NCI-H187 (cell line): Measurements from ENCODE around the gene CNOT2.

Source experiments
- DNase-seq, 2 experiments: peaks; one replicate each; lab custom pipeline; 2025; lab: John Stamatoyannopoulos, UW

The CNOT2 gene

GRCh38 chr12:70306676-70307075 is 63.4 kb downstream of the CNOT2 start:
- no peak for DNase-seq

- DNase-seq = no peak
These were observed 64.6 kb downstream of the CNOT2 start for GRCh38 chr12:70307868-70308267.

DNA sequence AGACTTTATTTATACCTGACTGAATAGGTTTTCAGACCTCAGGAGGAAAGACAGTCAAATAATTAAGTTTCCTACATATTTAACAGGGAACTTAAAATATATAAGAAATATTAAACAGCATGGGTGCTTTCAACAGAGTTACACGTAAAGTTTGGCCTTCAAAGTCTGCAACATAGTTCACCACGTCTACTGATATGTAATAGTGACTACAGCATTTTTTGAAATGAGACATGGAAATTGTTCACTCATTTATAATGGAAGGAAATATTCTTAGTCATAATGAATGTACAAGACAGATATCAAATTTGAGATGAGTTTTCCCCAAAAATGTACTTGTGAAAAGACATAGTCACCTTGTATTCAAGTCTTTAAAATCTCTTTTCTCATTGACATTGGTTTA is 66.1 kb downstream of the CNOT2 start:
- no peak for DNase-seq

GRCh38 chr12:70314145-70314544 is 70.9 kb downstream of the CNOT2 start:
- DNase-seq = no peak

- DNase-seq = no peak
These were observed 74.5 kb downstream of the CNOT2 start for GRCh38 chr12:70317781-70318180.

DNA sequence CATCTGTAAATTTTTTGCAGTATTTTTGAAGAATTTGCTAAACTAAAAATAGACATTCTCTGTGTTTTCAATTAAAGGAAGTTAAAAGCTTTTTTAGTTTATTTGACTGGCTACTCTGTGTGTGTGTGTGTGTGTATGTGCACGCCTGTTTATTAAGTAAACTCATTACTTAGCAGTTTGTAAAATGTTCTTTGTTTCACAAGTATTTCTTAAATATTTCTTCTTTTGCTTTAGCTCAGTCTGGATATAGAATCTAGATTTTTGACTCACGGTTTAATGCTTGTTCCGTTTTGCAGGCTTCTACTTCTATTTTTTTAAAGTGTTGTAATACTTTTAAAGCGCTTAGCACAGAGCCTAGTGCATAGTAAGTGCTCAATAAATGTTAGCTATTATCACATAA is 76.4 kb downstream of the CNOT2 start:
- no peak for DNase-seq

DNA sequence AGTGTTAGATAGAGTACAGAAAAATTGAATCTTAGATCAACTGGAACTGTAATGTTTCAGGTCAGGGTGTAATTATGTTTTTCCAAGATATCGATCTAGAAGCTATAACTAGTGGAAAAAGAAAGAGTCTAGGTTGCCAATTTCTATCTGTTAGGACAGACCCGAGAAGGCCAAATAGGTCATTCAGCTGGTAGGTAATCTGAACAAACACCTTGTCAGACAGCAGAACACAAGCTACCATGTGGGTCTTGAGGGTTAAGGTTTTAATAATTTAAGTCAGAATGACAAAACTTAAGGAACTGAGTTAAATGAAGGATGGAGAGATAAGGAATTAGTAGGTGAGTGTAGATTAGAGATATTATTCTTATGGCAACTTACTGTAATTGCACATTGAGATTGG is 78.0 kb downstream of the CNOT2 start:
- no peak for DNase-seq

- no peak for DNase-seq
These were observed 84.3 kb downstream of the CNOT2 start for GRCh38 chr12:70327541-70327940.

GRCh38 chr12:70329728-70330127 is 86.5 kb downstream of the CNOT2 start:
- DNase-seq = no peak

GRCh38 chr12:70330158-70330557 is 86.9 kb downstream of the CNOT2 start:
- DNase-seq = no peak

GRCh38 chr12:70332236-70332635 is 89.0 kb downstream of the CNOT2 start:
- no peak for DNase-seq

GRCh38 chr12:70334742-70335141 is 91.5 kb downstream of the CNOT2 start:
- no peak for DNase-seq

GRCh38 chr12:70338531-70338930 is 95.3 kb downstream of the CNOT2 start:
- DNase-seq = no peak

DNA sequence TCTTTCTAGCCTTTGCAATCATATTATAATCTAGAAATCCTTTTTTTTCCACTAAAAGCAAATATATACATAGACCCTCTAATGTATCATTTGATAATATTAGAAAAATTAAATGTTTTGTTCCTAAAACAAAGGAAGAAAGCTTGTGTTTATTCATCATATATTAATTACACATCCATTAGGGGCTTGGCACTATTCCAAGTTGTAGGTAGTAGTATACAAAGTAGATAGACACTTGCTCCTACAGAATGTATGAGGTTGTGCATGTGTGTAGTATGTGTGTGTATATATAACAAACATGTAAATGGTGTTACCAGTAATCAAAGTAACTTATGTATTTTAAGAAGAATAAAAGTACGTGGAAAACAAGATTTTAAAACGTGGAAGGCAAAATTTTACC is 107.8 kb downstream of the CNOT2 start:
- no peak for DNase-seq

DNA sequence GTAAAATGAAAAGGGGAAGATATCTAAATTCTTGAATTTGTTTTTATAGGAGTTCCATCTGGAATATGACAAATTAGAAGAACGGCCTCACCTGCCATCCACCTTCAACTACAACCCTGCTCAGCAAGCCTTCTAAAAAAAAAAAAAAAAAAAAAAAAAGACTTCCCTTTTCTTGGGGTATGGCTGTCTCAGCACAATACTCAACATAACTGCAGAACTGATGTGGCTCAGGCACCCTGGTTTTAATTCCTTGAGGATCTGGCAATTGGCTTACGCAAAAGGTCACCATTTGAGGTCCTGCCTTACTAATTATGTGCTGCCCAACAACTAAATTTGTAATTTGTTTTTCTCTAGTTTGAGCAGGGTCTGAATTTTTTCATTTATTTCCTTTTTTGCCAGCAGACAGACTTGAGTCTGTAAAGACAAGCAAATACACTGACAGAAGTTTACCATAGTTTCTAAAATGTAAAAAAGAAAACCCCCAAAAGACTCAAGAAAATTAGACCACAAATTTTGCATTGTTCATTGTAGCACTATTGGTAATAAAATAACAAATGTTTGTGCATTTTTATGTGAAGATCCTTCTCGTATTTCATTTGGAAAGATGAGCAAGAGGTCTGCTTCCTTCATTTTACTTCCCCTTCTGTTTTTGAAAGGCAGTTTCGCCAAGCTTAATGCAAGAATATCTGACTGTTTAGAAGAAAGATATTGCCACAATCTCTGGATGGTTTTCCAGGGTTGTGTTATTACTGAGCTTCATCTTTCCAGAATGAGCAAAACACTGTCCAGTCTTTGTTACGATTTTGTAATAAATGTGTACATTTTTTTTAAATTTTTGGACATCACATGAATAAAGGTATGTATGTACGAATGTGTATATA is 110.8 kb downstream of the CNOT2 start:
- DNase-seq = no peak

- DNase-seq = no peak
These were observed 111.6 kb downstream of the CNOT2 start for GRCh38 chr12:70354787-70355186.

DNA sequence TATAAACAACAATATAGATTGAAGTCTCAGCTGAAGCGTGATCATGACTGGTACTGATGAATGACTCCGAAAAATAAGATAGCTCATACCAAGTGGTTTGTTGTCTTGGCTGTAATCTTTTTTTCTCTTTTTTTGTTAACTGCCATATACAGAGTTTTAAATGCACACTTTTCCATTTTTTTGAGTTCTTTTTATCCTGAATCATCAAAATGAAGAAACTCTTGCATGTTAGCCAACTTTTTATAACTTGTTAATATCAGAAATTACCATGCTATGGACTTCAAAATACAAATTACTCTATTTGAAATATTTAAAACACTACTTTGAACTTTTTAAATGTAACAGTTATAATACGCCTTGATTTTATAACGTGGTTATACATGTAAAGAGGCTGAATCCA is 112.7 kb downstream of the CNOT2 start:
- DNase-seq = no peak

GRCh38 chr12:70359458-70360197 is 116.4 kb downstream of the CNOT2 start:
- no peak for DNase-seq

DNA sequence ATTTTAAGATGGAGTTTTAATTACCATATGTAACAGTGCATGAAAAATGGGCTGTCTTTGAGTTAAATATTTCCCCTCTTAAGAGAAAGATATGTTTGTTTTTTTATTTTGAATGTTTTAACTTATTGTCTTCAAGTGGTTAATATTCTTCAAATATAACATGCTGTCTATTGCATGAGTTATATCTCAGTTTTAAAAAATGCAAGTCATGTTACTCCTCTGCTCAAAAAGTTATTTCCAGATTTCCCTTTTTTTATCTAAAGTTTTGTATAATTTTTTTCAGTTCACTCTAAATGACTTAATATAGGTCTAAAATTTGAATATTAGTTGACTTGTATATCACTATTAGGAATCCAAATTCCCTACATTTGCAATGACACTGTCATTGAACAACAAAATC is 117.0 kb downstream of the CNOT2 start:
- no peak for DNase-seq

DNA sequence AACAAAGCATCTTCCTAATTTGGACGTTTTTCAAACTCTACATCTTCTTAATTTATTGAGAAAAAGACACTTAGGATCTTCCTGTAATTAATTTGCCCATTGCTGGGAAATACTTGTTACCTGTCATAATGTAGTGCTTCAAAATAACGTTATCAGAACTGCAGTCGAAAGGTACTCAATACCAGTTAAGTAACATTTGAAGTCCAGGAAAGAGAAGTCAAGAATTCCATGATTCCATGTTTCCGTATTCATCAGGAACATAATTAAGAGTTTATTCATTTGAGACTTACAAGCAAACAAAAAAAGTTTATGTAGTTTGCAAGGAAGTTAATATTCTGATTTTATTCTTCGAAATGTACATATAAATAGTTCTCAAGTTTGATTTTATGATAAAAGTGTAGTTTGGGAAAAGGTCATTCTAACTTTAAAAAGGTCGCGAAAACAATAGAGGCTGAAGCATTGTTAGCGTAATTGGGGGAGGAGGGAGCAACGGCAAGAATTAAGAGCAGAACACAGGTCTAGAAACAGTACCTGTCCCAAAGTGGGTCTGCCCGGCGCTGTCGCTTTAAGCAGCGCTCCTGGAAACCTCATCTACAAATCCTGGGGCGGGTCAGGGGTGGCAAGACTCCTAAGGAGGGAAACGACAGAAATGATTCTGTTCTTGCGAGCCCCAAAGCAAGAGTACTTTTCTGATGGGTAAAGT is 121.6 kb downstream of the CNOT2 start:
- DNase-seq = no peak

DNA sequence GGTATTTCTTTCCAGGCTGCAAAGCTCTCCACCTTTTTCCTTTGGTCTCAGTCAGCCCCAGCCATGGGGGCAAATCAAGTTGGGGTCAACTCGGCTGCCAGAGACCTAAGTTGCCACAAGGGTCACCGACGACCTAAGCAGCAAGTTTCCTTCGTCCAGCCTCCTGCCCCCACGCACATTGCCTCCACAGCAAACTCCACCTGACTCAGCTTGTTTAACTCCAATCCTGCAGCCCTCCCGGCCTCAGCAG is 122.1 kb downstream of the CNOT2 start:
- DNase-seq = no peak

GRCh38 chr12:70365648-70366518 is 122.7 kb downstream of the CNOT2 start, which contains the start of gene KCNMB4:
Gene KCNMB4, plus strand, starts transcription at chr12:70366290. Its CDS starts 445 bp downstream, at chr12:70366735.
- peak; percentile 50 to 75 for DNase-seq
